Peyer's patch (tissue), 4 donors: ENCODE measurements around the gene TNRC6A. TPM values are rescaled to one million over a fixed set of nuclear protein-coding genes. Genes with fewer than 3 reads are reported as not detected.
"Not testable (repeated sequence)": the region's sequence is repeated elsewhere in the genome, so short reads cannot be mapped to it uniquely, and the experiment has no call there.

Experiments used
- DNase-seq, 3 donors: peaks; one replicate each; pipeline ENCODE4 v3.0.0-alpha.2; 2017 to 2019
- H3K27ac ChIP-seq, 4 donors: fragments of 200-600 bp; sonication (generic); one replicate each; pipeline ENCODE4 v1.5.1; 2016 to 2019
- H3K27me3 ChIP-seq, 2 donors: fragments of 200-600 bp; sonication (generic); one replicate each; pipeline ENCODE4 v1.5.1; 2019
- H3K36me3 ChIP-seq, 3 donors: fragments of 200-600 bp; sonication (generic); one replicate each; pipeline ENCODE4 v1.5.1; 2016 to 2019
- H3K4me1 ChIP-seq, 4 donors: fragments of 200-600 bp; sonication (generic); one replicate each; pipeline ENCODE4 v1.5.1; 2016 to 2019
- H3K4me3 ChIP-seq, 4 donors: fragments of 200-600 bp; sonication (generic); 1 replicate in 3 of 4; 2 replicates in 1 of 4; pipeline ENCODE4 v1.5.1; 2016 to 2019; ENCODE audit warnings: mild to moderate bottlenecking in 1 of 4
- H3K9me3 ChIP-seq, 4 donors: fragments of 200-600 bp; sonication (generic); one replicate each; pipeline ENCODE4 v1.5.1; 2016 to 2019; ENCODE audit warnings: mild to moderate bottlenecking in 1 of 4
- CTCF ChIP-seq, 6 experiments: fragments of 450-650 bp in 4 of 6; fragments of 200-600 bp in 2 of 6; sonication (generic) in 1 of 6; IDR thresholded peaks; one replicate each; pipeline ENCODE4 v1.5.1; 2017 to 2019; ENCODE audit warnings: antibody characterized with exemption in 6 of 6, mild to moderate bottlenecking in 3 of 6, moderate library complexity in 1 of 6
- POLR2A ChIP-seq, 2 donors: fragments of 450-650 bp; IDR thresholded peaks; one replicate each; pipeline ENCODE4 v1.5.1; 2017; ENCODE audit warnings: antibody characterized with exemption in 2 of 2, mild to moderate bottlenecking in 2 of 2, moderate library complexity in 2 of 2
- total RNA-seq, 4 donors: library from RNA; depleted of rRNA; stranded (reverse); fragments of >200 nt; gene quantifications; one replicate each; pipeline ENCODE4 v1.1.0, GENCODE V29; 2016

The TNRC6A gene
- total RNA-seq, 4 donors from 2014 or later: 47.3 to 316 (median 85.5) TPM

- H3K36me3 ChIP-seq: no peaks in the 10 kb centered on the region
- peaks cover 0 to 47% (median 6%) of the 10 kb centered on the region in 4 donors for H3K4me1 ChIP-seq
- H3K9me3 ChIP-seq: no peaks in the 10 kb centered on the region
- no peak overlapping the region for H3K4me3 ChIP-seq
- TF ChIP-seq CTCF (IDR thresholded peaks at IDR 0.05) (no peak), POLR2A (IDR thresholded peaks at IDR 0.05) (no peak)
- no peak for DNase-seq
- H3K27ac ChIP-seq: peak overlapping the region in 2 of 4 donors; percentile 9 to 32
- no peaks in the 10 kb centered on the region for H3K27me3 ChIP-seq
These were observed 8.0 kb downstream of the TNRC6A start for GRCh38 chr16:24737391-24737871.

- Histone ChIP-seq H3K4me1 (peaks cover 0 to 44% (median 6%) of the 10 kb centered on the region in 4 donors), H3K36me3 (no peaks in the 10 kb centered on the region), H3K27me3 (no peaks in the 10 kb centered on the region), H3K9me3 (no peaks in the 10 kb centered on the region), H3K27ac (peak overlapping the region in 2 of 4 donors; percentile 9 to 32), H3K4me3 (no peak overlapping the region)
- TF ChIP-seq CTCF (IDR thresholded peaks at IDR 0.05) (no peak), POLR2A (IDR thresholded peaks at IDR 0.05) (no peak)
- no peak for DNase-seq
These were observed 8.6 kb downstream of the TNRC6A start for GRCh38 chr16:24737916-24738594.

- DNase-seq: no peak
- Histone ChIP-seq H3K27me3 (no peaks in the 10 kb centered on the region), H3K4me3 (no peak overlapping the region), H3K9me3 (no peaks in the 10 kb centered on the region), H3K36me3 (no peaks in the 10 kb centered on the region), H3K4me1 (peaks cover 0 to 42% (median 6%) of the 10 kb centered on the region in 4 donors), H3K27ac (no peak overlapping the region)
- TF ChIP-seq CTCF (IDR thresholded peaks at IDR 0.05): no peak
- no peak for TF ChIP-seq POLR2A (IDR thresholded peaks at IDR 0.05)
These were observed 9.4 kb downstream of the TNRC6A start for GRCh38 chr16:24738895-24739294.

GRCh38 chr16:24741862-24742261 lies 12.4 kb downstream of the TNRC6A start:
- no peaks in the 10 kb centered on the region for H3K27me3 ChIP-seq
- no peaks in the 10 kb centered on the region for H3K36me3 ChIP-seq
- no peak overlapping the region for H3K27ac ChIP-seq
- TF ChIP-seq POLR2A (IDR thresholded peaks at IDR 0.05) (no peak), CTCF (IDR thresholded peaks at IDR 0.05) (no peak)
- H3K4me1 ChIP-seq: peaks cover 0 to 32% (median 4%) of the 10 kb centered on the region in 4 donors
- H3K9me3 ChIP-seq: no peaks in the 10 kb centered on the region
- DNase-seq: no peak
- no peak overlapping the region for H3K4me3 ChIP-seq

GRCh38 chr16:24742610-24743009 lies 13.2 kb downstream of the TNRC6A start:
- not testable (repeated sequence) for DNase-seq, H3K36me3 ChIP-seq, H3K27me3 ChIP-seq, H3K27ac ChIP-seq, H3K9me3 ChIP-seq, H3K4me3 ChIP-seq
- H3K4me1 ChIP-seq: peaks cover 0 to 26% (median 0%) of the 10 kb centered on the region in 4 donors

- H3K36me3 ChIP-seq: no peaks in the 10 kb centered on the region
- H3K27ac ChIP-seq: no peak overlapping the region
- H3K27me3 ChIP-seq: no peaks in the 10 kb centered on the region
- TF ChIP-seq POLR2A (IDR thresholded peaks at IDR 0.05): no peak
- TF ChIP-seq CTCF (IDR thresholded peaks at IDR 0.05): no peak
- H3K4me1 ChIP-seq: peaks cover 0 to 32% (median 0%) of the 10 kb centered on the region in 4 donors
- no peak overlapping the region for H3K4me3 ChIP-seq
- no peaks in the 10 kb centered on the region for H3K9me3 ChIP-seq
- no peak for DNase-seq
These were observed 15.9 kb downstream of the TNRC6A start for GRCh38 chr16:24745391-24745790.
